Caco-2 (cell line): ENCODE data around the gene AGPAT3. TPM values are rescaled to one million over a fixed set of nuclear protein-coding genes. Genes with fewer than 3 reads are reported as not detected.

Experiments
- BruUV-seq: library from RNA; stranded (reverse); fragments of 400-500 nt; replicated peaks from 2 replicates; lab custom pipeline; 2021; lab: Mats Ljungman, UMichigan
- CTCF ChIA-PET: fragments of 300-600 bp; sonication (Branson Sonifier 250); formaldehyde crosslinking; loops from one replicate; lab custom pipeline; 2022; ENCODE audit warnings: antibody characterized with exemption; lab: Charles Lee
- POLR2A ChIA-PET: fragments of 300-600 bp; sonication (Branson Sonifier 250); formaldehyde crosslinking; loops from one replicate; lab custom pipeline; 2022; ENCODE audit warnings: antibody characterized with exemption; lab: Charles Lee
- DNase-seq, 2 experiments: peaks; one replicate each; pipeline versions ENCODE4 v3.0.0 to v3.0.0-alpha.2; 2020 to 2022
- H3K27me3 ChIP-seq: replicated peaks from 2 replicates; pipeline ENCODE4 v1.6.0; 2011; ENCODE audit warnings: low read length; ENCODE audit not compliant: control insufficient read depth, insufficient read depth
- H3K36me3 ChIP-seq: 2 replicates; pipeline ENCODE4 v1.5.1; 2011; ENCODE audit warnings: low read length; ENCODE audit not compliant: control insufficient read depth, insufficient read depth
- H3K4me1 ChIP-seq: fragments of 250-450 bp; sonication (Bioruptor Pico); 2 replicates; pipeline ENCODE4 v1.5.1; 2020; ENCODE audit warnings: mild to moderate bottlenecking
- H3K4me3 ChIP-seq: 2 replicates; pipeline ENCODE4 v1.5.1; 2011; ENCODE audit warnings: low read depth, mild to moderate bottlenecking, control low read depth, low read length
- H3K9me3 ChIP-seq: fragments of 250-450 bp; sonication (Bioruptor Pico); 2 replicates; pipeline ENCODE4 v1.5.1; 2020; ENCODE audit warnings: mild to moderate bottlenecking, moderate library complexity
- H3K27ac Mint-ChIP-seq: one replicate; pipeline ENCODE4 v1.8.0; 2022; ENCODE audit warnings: mixed read lengths; ENCODE audit not compliant: unreplicated experiment
- H3K27me3 Mint-ChIP-seq: one replicate; pipeline ENCODE4 v1.8.0; 2022; ENCODE audit warnings: mixed read lengths; ENCODE audit not compliant: insufficient read depth, unreplicated experiment
- H3K36me3 Mint-ChIP-seq: one replicate; pipeline ENCODE4 v1.8.0; 2022; ENCODE audit warnings: mild to moderate bottlenecking, mixed read lengths; ENCODE audit not compliant: insufficient read depth, unreplicated experiment
- H3K4me1 Mint-ChIP-seq: one replicate; pipeline ENCODE4 v1.8.0; 2022; ENCODE audit warnings: low read depth, mixed read lengths; ENCODE audit not compliant: unreplicated experiment
- H3K4me3 Mint-ChIP-seq: one replicate; pipeline ENCODE4 v1.8.0; 2022; ENCODE audit warnings: mild to moderate bottlenecking, moderate library complexity, mixed read lengths; ENCODE audit not compliant: unreplicated experiment
- H3K9me3 Mint-ChIP-seq: one replicate; pipeline ENCODE4 v1.8.0; 2022; ENCODE audit warnings: mixed read lengths; ENCODE audit not compliant: unreplicated experiment
- CTCF ChIP-seq, 2 experiments: fragments of 200-600 bp in 1 of 2; IDR thresholded peaks; 1 replicate in 1 of 2; 2 replicates in 1 of 2; pipeline versions ENCODE4 v1.5.1 to v1.8.0; 2011 to 2022; ENCODE audit warnings: antibody characterized with exemption in 1 of 2, control low read depth in 1 of 2, inconsistent platforms in 1 of 2, low read depth in 1 of 2, low read length in 1 of 2, mild to moderate bottlenecking in 1 of 2, moderate library complexity in 1 of 2; ENCODE audit not compliant: insufficient read depth in 1 of 2, severe bottlenecking in 1 of 2, unreplicated experiment in 1 of 2
- intact Hi-C: fragments of 100-400 bp; cut with micrococcal nuclease; formaldehyde crosslinking; loops from one replicate; pipeline ENCODE4 v1.10.0; 2022; ENCODE audit not compliant: unreplicated experiment
- total RNA-seq: library from RNA; stranded (reverse); gene quantifications from 2 replicates; pipeline ENCODE4 v1.2.3, GENCODE V29; 2022

The AGPAT3 gene
- total RNA-seq, 1 experiment from 2014 or later: 61.8 TPM

GRCh38 chr21:43866260-43866629, 1.2 kb downstream of the AGPAT3 start:
- Histone ChIP-seq H3K27me3 (no peaks in the 10 kb centered on the region), H3K36me3 (no peaks in the 10 kb centered on the region), H3K9me3 (no peaks in the 10 kb centered on the region), H3K4me3 (peak overlapping the region; percentile 90), H3K4me1 (peaks cover 12% of the 10 kb centered on the region)
- intact Hi-C loops: loop anchor here (2.0 to 5.0 kb wide), 2 partner anchors 55 to 56 kb away; no protein-coding TSS in a partner anchor
- TSS peak; percentile 84 for BruUV-seq
- DNase-seq: no peak
- Mint-ChIP-seq H3K4me1 (peaks cover 40% of the 10 kb centered on the region), H3K27ac (peak overlapping the region; percentile 85), H3K36me3 (peaks cover 26% of the 10 kb centered on the region), H3K4me3 (peak overlapping the region; percentile 81), H3K9me3 (no peaks in the 10 kb centered on the region), H3K27me3 (no peaks in the 10 kb centered on the region)
- TF ChIP-seq CTCF (IDR thresholded peaks at IDR 0.05; ENCODE audit: insufficient read depth in 1 of 2, low read depth in 1 of 2, low read length in 1 of 2, severe bottlenecking in 1 of 2, unreplicated experiment in 1 of 2): no peak
- POLR2A ChIA-PET: interaction anchor here (0.5 to 0.9 kb wide), 4 partner anchors 18 to 114 kb away, joined by 3 to 9 read pairs (median 4); no protein-coding TSS in a partner anchor
- CTCF ChIA-PET: interaction anchor here (0.7 kb wide), 2 partner anchors 158 to 190 kb away, joined by 5 read pairs; no protein-coding TSS in a partner anchor

- H3K27me3 Mint-ChIP-seq: no peaks in the 10 kb centered on the region
- ChIA-PET POLR2A (interaction anchor here (0.7 to 0.9 kb wide), 2 partner anchors 17 to 55 kb away, joined by 3 to 4 read pairs; no protein-coding TSS in a partner anchor), CTCF (interaction anchor here (0.6 to 0.7 kb wide), 2 partner anchors 158 to 194 kb away, joined by 4 to 5 read pairs; no protein-coding TSS in a partner anchor)
- BruUV-seq: no TSS peak
- Histone ChIP-seq H3K27me3 (no peaks in the 10 kb centered on the region), H3K4me3 (peak overlapping the region; percentile 90), H3K9me3 (no peaks in the 10 kb centered on the region), H3K36me3 (no peaks in the 10 kb centered on the region), H3K4me1 (peaks cover 16% of the 10 kb centered on the region)
- peaks cover 30% of the 10 kb centered on the region for H3K36me3 Mint-ChIP-seq
- peak overlapping the region; percentile 81 for H3K4me3 Mint-ChIP-seq
- peaks cover 45% of the 10 kb centered on the region for H3K4me1 Mint-ChIP-seq
- no peak for TF ChIP-seq CTCF (IDR thresholded peaks at IDR 0.05; ENCODE audit: insufficient read depth in 1 of 2, low read depth in 1 of 2, low read length in 1 of 2, severe bottlenecking in 1 of 2, unreplicated experiment in 1 of 2)
- intact Hi-C loops: loop anchor here (2.0 to 5.0 kb wide), 2 partner anchors 56 kb away; no protein-coding TSS in a partner anchor
- no peaks in the 10 kb centered on the region for H3K9me3 Mint-ChIP-seq
- DNase-seq: peak; percentile 78 to 82
- H3K27ac Mint-ChIP-seq: peak overlapping the region; percentile 85
These were observed 1.8 kb downstream of the AGPAT3 start for GRCh38 chr21:43866659-43867331.

- H3K9me3 Mint-ChIP-seq: no peaks in the 10 kb centered on the region
- peaks cover 30% of the 10 kb centered on the region for H3K36me3 Mint-ChIP-seq
- Histone ChIP-seq H3K27me3 (no peaks in the 10 kb centered on the region), H3K36me3 (no peaks in the 10 kb centered on the region), H3K4me1 (peaks cover 18% of the 10 kb centered on the region), H3K4me3 (peak overlapping the region; percentile 90), H3K9me3 (no peaks in the 10 kb centered on the region)
- H3K4me3 Mint-ChIP-seq: peak overlapping the region; percentile 81
- peak overlapping the region; percentile 85 for H3K27ac Mint-ChIP-seq
- BruUV-seq: TSS peak; percentile 50
- intact Hi-C loops: loop anchor here (2.0 to 5.0 kb wide), 2 partner anchors 55 to 57 kb away; no protein-coding TSS in a partner anchor
- H3K4me1 Mint-ChIP-seq: peaks cover 48% of the 10 kb centered on the region
- DNase-seq: no peak
- POLR2A ChIA-PET: no interaction called here
- CTCF ChIA-PET: interaction anchor here (0.6 kb wide), 1 partner anchor 194 kb away, joined by 4 read pairs; no protein-coding TSS in a partner anchor
- no peak for TF ChIP-seq CTCF (IDR thresholded peaks at IDR 0.05; ENCODE audit: insufficient read depth in 1 of 2, low read depth in 1 of 2, low read length in 1 of 2, severe bottlenecking in 1 of 2, unreplicated experiment in 1 of 2)
- no peaks in the 10 kb centered on the region for H3K27me3 Mint-ChIP-seq
These were observed 2.3 kb downstream of the AGPAT3 start for GRCh38 chr21:43867332-43867703.
